Activated CD4-positive, alpha-beta T cell treated with anti-CD3 and anti-CD28 coated beads, Interleukin-2, amount 10 ng/mL, durations not matched to agents 24 days and 14 days (primary cell): ENCODE measurements around the gene GRIA2. TPM values are rescaled to one million over a fixed set of nuclear protein-coding genes. Genes with fewer than 3 reads are reported as not detected.
"Not testable (repeated sequence)": the region's sequence is repeated elsewhere in the genome, so short reads cannot be mapped to it uniquely, and the experiment has no call there.

Source experiments
- DNase-seq: peaks from one replicate; pipeline ENCODE4 v3.0.0; 2022
- H3K27ac Mint-ChIP-seq: one replicate; pipeline ENCODE4 v1.8.0; 2022; ENCODE audit warnings: mild to moderate bottlenecking, mixed read lengths
- H3K27me3 Mint-ChIP-seq: one replicate; pipeline ENCODE4 v1.8.0; 2022; ENCODE audit warnings: mixed read lengths
- H3K36me3 Mint-ChIP-seq: one replicate; pipeline ENCODE4 v1.8.0; 2022; ENCODE audit warnings: low read depth, mild to moderate bottlenecking, mixed read lengths
- H3K4me1 Mint-ChIP-seq: one replicate; pipeline ENCODE4 v1.8.0; 2021; ENCODE audit warnings: mixed read lengths
- H3K4me3 Mint-ChIP-seq: one replicate; pipeline ENCODE4 v1.8.0; 2022; ENCODE audit warnings: mild to moderate bottlenecking, moderate library complexity, mixed read lengths
- H3K9me3 Mint-ChIP-seq: one replicate; pipeline ENCODE4 v1.8.0; 2021; ENCODE audit warnings: mixed read lengths
- intact Hi-C: fragments of 100-400 bp; cut with micrococcal nuclease; formaldehyde crosslinking; loops from one replicate; pipeline ENCODE4 v1.15.1; 2023
- total RNA-seq: library from RNA; stranded (reverse); gene quantifications from 2 replicates; pipeline ENCODE4 v1.2.3, GENCODE V29; 2022

Gene GRIA2
- not detected in 2 replicates for total RNA-seq

DNA sequence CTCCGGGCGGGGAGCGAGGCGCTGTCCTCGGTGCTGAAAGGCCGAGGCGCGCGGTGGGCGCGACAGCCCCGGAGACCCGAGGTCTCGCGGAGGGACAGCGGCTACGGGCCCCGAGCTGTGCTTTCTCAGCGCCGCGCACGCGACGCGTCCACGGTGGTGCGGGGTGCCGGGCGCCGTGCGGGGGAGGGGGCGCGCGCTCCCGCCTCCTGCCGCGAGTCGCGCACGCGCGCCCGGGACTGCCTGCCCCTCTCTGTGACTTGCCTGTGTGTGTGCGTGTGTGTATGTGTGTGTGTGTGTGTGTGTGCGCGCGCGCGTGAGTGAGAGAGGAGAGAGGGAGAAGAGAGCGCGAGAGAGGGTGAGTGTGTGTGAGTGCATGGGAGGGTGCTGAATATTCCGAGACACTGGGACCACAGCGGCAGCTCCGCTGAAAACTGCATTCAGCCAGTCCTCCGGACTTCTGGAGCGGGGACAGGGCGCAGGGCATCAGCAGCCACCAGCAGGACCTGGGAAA is at the start of gene GRIA2:
Gene GRIA2 (plus strand): TSS at position 358 of the 511 bp plus-strand sequence. CDS start 315 bp downstream, outside the sequence.
- intact Hi-C loops, result no loop called here
- Mint-ChIP-seq H3K9me3 (peaks cover 4% of the 10 kb centered on the region), H3K27me3 (peaks cover 22% of the 10 kb centered on the region), H3K4me3 (no peak within 1 kb of the TSS), H3K4me1 (no peaks in the 10 kb centered on the region), H3K36me3 (no peaks in the 10 kb centered on the region), H3K27ac (no peak within 1 kb of the TSS)
- DNase-seq, result peak; percentile 81

DNA sequence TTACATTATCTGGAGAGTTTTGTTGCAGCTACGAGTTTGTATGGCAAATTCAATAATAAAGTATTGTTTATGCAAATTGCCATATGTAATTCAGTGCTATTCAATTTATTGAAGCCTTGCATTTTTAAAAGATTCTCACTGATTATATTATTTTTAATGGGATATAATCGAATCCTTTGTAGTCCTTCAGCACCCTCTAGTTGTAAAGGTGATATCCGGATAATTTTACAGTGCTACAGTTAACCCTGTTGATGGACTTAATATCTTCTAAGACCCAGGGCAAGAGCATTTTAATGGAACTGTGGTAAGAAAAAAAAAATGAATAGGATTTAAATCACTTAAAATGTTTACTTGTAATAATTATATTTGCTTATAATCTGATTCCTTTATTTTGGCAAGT is 48.5 kb upstream of the GRIA2 start:
- Mint-ChIP-seq H3K27ac (no peak overlapping the region), H3K27me3 (no peaks in the 10 kb centered on the region), H3K36me3 (no peaks in the 10 kb centered on the region), H3K4me3 (no peak overlapping the region), H3K4me1 (no peaks in the 10 kb centered on the region), H3K9me3 (no peaks in the 10 kb centered on the region)
- DNase-seq, result no peak
- intact Hi-C loops, result no loop called here

GRCh38 chr4:157180268-157180667 is 40.3 kb upstream of the GRIA2 start:
- not testable (repeated sequence) for H3K4me3 Mint-ChIP-seq, H3K27me3 Mint-ChIP-seq

GRCh38 chr4:157184300-157184699 is 36.2 kb upstream of the GRIA2 start:
- Mint-ChIP-seq H3K36me3 (no peaks in the 10 kb centered on the region), H3K4me3 (no peak overlapping the region), H3K9me3 (no peaks in the 10 kb centered on the region), H3K27me3 (no peaks in the 10 kb centered on the region), H3K27ac (no peak overlapping the region), H3K4me1 (no peaks in the 10 kb centered on the region)
- intact Hi-C loops, result no loop called here
- DNase-seq, result no peak

More at GRCh38 chr4:157180268-157180667, 40.3 kb upstream of the GRIA2 start:
- DNase-seq, H3K9me3 Mint-ChIP-seq, intact Hi-C loops, H3K27ac Mint-ChIP-seq, H3K36me3 Mint-ChIP-seq, H3K4me1 Mint-ChIP-seq: not testable (repeated sequence)

GRCh38 chr4:157185363-157185762 is 35.2 kb upstream of the GRIA2 start:
- Mint-ChIP-seq H3K36me3 (no peaks in the 10 kb centered on the region), H3K9me3 (no peaks in the 10 kb centered on the region), H3K4me3 (no peak overlapping the region), H3K27ac (no peak overlapping the region), H3K27me3 (no peaks in the 10 kb centered on the region), H3K4me1 (no peaks in the 10 kb centered on the region)
- no peak for DNase-seq
- intact Hi-C loops, result no loop called here

DNA sequence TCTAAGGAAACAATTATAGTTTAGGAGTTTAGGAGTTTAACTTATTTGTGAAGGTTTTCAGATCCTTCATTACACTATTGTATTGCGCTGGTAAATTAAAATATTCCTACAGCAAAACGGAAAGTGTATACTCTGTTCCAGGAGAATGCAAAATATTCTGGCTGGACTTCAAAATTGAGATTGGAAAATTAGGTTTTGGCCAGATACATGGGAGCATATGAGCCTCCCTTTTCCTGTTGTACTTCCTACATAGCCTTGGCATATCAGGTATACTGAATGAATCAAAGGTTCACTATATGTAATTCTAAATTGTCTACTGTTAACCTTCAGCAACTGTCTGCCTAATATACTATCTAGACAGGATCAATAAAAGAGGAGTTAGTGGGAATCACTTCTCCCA is 25.2 kb upstream of the GRIA2 start:
- no peak overlapping the region for H3K27ac Mint-ChIP-seq
- H3K9me3 Mint-ChIP-seq, result no peaks in the 10 kb centered on the region
- DNase-seq, result no peak
- no peak overlapping the region for H3K4me3 Mint-ChIP-seq
- intact Hi-C loops, result no loop called here
- H3K36me3 Mint-ChIP-seq, result no peaks in the 10 kb centered on the region
- no peaks in the 10 kb centered on the region for H3K27me3 Mint-ChIP-seq
- no peaks in the 10 kb centered on the region for H3K4me1 Mint-ChIP-seq

DNA sequence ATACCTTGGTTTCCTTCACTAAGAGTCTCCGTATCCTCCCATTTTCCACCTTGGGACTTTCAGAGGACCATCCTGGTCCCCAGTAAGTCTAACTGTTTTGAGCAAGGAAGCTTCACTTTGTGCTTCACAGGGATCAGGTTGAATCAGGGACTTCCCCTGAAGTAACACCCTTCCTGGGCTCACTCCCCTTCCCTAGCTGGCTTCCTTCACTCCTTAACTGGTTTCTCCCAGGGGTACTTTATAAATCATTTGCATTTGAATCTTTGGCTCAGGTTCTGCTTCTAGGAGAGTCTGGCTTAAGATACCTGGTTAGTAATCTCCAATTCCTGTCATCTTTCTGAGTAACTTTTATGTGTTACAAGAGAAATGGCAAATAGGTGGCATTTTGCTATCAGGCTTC is 24.5 kb upstream of the GRIA2 start:
- H3K27me3 Mint-ChIP-seq, result no peaks in the 10 kb centered on the region
- H3K27ac Mint-ChIP-seq, result no peak overlapping the region
- H3K9me3 Mint-ChIP-seq, result no peaks in the 10 kb centered on the region
- intact Hi-C loops, result no loop called here
- no peaks in the 10 kb centered on the region for H3K36me3 Mint-ChIP-seq
- H3K4me1 Mint-ChIP-seq, result no peaks in the 10 kb centered on the region
- DNase-seq, result no peak
- no peak overlapping the region for H3K4me3 Mint-ChIP-seq

DNA sequence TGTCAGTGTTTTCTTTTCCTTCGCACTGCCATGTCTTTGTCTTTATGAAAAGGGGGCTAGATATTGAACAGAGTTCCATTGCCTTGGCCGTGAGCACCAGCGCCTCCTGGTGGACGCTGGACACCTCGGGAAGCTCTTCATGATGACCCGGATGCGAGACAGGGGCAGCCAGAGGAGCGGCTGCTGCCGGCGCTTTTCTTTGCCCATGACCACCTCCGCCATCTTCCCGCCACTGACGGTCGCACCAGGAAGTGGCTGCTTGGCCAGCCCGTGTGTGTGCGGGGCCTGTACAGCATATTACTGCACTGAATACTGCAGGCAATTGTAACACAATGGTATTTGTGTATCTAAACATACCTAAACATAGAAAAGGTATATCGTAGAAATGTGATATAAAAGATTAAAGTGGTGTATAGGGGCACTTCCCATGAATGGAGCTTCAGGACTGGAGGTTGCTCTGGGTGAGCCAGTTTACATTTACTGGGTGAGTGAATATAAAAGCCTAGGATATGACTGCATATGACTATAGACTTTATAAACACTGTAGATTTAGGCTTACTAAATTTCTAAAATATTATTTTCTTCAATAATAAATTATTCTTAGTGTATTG is 15.8 kb upstream of the GRIA2 start:
- Mint-ChIP-seq H3K27ac (no peak overlapping the region), H3K4me3 (no peak overlapping the region), H3K9me3 (no peaks in the 10 kb centered on the region), H3K36me3 (no peaks in the 10 kb centered on the region), H3K4me1 (no peaks in the 10 kb centered on the region), H3K27me3 (no peaks in the 10 kb centered on the region)
- DNase-seq, result peak; percentile 64
- intact Hi-C loops, result no loop called here

DNA sequence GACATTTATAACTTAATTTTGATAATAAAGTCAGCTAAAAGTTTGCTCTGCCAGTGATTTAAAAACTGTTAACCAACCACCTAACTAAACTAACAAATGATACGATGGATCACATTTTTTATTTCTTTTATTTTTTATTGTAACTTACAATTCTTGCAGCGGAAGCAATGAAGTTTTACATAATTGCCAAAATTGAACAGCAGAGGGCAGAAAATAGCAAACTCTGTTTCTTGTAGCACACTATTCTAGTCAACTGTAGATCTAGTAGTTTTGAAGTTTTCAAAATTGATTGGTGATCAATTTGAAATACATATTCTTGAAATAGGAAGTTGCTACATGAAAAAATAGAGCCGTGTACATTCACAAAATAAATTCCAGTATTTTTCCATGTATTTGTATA is 2.8 kb upstream of the GRIA2 start:
- Mint-ChIP-seq H3K4me1 (no peaks in the 10 kb centered on the region), H3K27me3 (peaks cover 17% of the 10 kb centered on the region), H3K4me3 (no peak overlapping the region), H3K9me3 (no peaks in the 10 kb centered on the region), H3K27ac (no peak overlapping the region), H3K36me3 (no peaks in the 10 kb centered on the region)
- DNase-seq, result no peak
- intact Hi-C loops, result loop anchor here (5.0 kb wide), 1 partner anchor 760 kb away; no protein-coding TSS in a partner anchor

- DNase-seq, result no peak
- peaks cover 22% of the 10 kb centered on the region for H3K27me3 Mint-ChIP-seq
- H3K36me3 Mint-ChIP-seq, result no peaks in the 10 kb centered on the region
- H3K9me3 Mint-ChIP-seq, result peaks cover 4% of the 10 kb centered on the region
- no peak overlapping the region for H3K4me3 Mint-ChIP-seq
- H3K4me1 Mint-ChIP-seq, result no peaks in the 10 kb centered on the region
- intact Hi-C loops, result loop anchor here (5.0 kb wide), 1 partner anchor 757 kb away; no protein-coding TSS in a partner anchor
- no peak overlapping the region for H3K27ac Mint-ChIP-seq
Observed at GRCh38 chr4:157219711-157220370, 687 bp upstream of the GRIA2 start.

- Mint-ChIP-seq H3K4me3 (no peak overlapping the region), H3K9me3 (peaks cover 4% of the 10 kb centered on the region), H3K4me1 (no peaks in the 10 kb centered on the region), H3K27ac (no peak overlapping the region), H3K36me3 (no peaks in the 10 kb centered on the region), H3K27me3 (peaks cover 22% of the 10 kb centered on the region)
- intact Hi-C loops, result no loop called here
- DNase-seq, result no peak
Observed at GRCh38 chr4:157221426-157221894, 932 bp downstream of the GRIA2 start.

DNA sequence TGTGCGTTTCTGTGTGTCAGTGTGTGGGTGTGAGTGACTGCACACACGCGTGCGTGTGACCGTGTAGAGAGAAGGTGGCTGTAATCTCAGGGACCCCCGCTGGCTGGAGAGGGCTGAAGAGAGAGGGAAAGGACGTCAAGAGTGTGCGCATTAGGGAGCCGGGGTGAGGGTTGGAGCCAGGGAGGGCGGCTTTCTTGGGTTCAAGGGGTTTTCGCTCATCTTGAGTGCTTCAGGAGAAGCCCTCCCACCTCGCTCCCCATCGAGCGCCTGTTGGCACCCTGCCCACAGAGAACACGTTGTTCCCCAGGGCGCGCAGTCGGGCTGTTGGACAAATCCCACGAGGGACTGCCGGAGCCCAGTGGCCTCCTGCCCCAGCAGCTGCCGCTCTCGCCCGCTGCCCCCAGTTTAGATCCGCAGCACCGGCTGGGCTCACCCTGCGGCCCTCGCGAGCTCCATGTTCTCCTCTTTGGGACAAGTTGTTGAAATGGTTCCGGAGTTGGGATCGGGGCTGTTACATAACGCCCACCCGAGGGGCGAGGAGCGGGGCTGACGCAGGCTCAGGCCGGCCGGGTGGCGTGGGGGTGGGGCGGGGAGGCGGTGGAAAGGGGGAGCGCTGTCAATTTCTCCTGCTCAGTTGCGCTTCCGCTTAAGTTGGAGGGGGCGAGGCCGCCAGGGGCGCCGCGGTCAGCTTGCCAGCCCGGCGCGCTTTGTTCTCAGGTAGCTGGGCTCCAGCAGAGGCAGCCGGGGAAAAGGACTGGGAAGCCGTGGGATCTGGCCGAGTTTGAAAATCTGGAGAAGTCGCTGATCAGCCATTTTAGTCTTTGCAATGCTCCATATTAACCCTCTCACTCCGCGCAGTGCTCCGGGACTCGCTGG is 1.6 kb downstream of the GRIA2 start:
- peaks cover 22% of the 10 kb centered on the region for H3K27me3 Mint-ChIP-seq
- intact Hi-C loops, result no loop called here
- no peak for DNase-seq
- H3K9me3 Mint-ChIP-seq, result peaks cover 4% of the 10 kb centered on the region
- no peak overlapping the region for H3K27ac Mint-ChIP-seq
- no peaks in the 10 kb centered on the region for H3K36me3 Mint-ChIP-seq
- no peaks in the 10 kb centered on the region for H3K4me1 Mint-ChIP-seq
- H3K4me3 Mint-ChIP-seq, result no peak overlapping the region

DNA sequence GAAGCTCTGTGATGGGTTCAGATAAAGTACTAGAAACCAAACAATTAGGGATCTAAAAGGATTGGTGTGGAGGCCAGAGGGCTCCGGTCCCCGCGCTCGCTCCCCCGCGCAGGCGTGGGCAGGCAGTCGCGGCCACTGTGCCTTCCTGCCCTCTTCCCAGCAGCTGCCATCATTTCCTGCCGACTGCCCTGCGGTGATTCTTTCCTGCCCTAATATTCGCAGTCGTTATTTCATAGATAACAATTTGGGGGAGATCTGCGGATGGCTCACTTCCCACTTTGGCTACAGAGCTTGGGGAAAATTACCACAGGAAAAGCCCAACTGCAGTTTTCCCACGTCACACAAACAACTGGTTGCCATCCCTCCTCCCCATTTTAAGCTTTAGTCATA is 2.2 kb downstream of the GRIA2 start:
- peaks cover 22% of the 10 kb centered on the region for H3K27me3 Mint-ChIP-seq
- DNase-seq, result no peak
- H3K27ac Mint-ChIP-seq, result no peak overlapping the region
- H3K4me1 Mint-ChIP-seq, result no peaks in the 10 kb centered on the region
- intact Hi-C loops, result no loop called here
- no peak overlapping the region for H3K4me3 Mint-ChIP-seq
- no peaks in the 10 kb centered on the region for H3K36me3 Mint-ChIP-seq
- H3K9me3 Mint-ChIP-seq, result peaks cover 4% of the 10 kb centered on the region

GRCh38 chr4:157223456-157223855 is 2.9 kb downstream of the GRIA2 start:
- no peak for DNase-seq
- Mint-ChIP-seq H3K27me3 (peaks cover 22% of the 10 kb centered on the region), H3K9me3 (peaks cover 4% of the 10 kb centered on the region), H3K4me1 (no peaks in the 10 kb centered on the region), H3K36me3 (no peaks in the 10 kb centered on the region), H3K4me3 (no peak overlapping the region), H3K27ac (no peak overlapping the region)
- intact Hi-C loops, result no loop called here
